Activated naive CD4-positive, alpha-beta T cell treated with anti-CD3 and anti-CD28 coated beads, Interleukin-2, amount 50 U/mL, for 24 hours (primary cell): ENCODE results near the gene PRR23E.

ENCODE experiments used
- H3K27ac Mint-ChIP-seq: one replicate; pipeline ENCODE4 v1.8.0; 2021; ENCODE audit warnings: mild to moderate bottlenecking, mixed read lengths
- H3K27me3 Mint-ChIP-seq: one replicate; pipeline ENCODE4 v1.8.0; 2021; ENCODE audit warnings: mixed read lengths
- H3K36me3 Mint-ChIP-seq: one replicate; pipeline ENCODE4 v1.8.0; 2021; ENCODE audit warnings: mixed read lengths
- H3K4me1 Mint-ChIP-seq: one replicate; pipeline ENCODE4 v1.8.0; 2021; ENCODE audit warnings: mixed read lengths
- H3K4me3 Mint-ChIP-seq: one replicate; pipeline ENCODE4 v1.8.0; 2021; ENCODE audit warnings: mild to moderate bottlenecking, mixed read lengths
- H3K9me3 Mint-ChIP-seq: one replicate; pipeline ENCODE4 v1.8.0; 2021; ENCODE audit warnings: mixed read lengths

Gene PRR23E

GRCh38 chr3:127209155-127209839 is 16.4 kb downstream of the PRR23E start:
- no peak overlapping the region for H3K4me3 Mint-ChIP-seq
- H3K36me3 Mint-ChIP-seq: no peaks in the 10 kb centered on the region
- no peaks in the 10 kb centered on the region for H3K9me3 Mint-ChIP-seq
- H3K4me1 Mint-ChIP-seq: no peaks in the 10 kb centered on the region
- H3K27ac Mint-ChIP-seq: no peak overlapping the region
- peaks cover 3% of the 10 kb centered on the region for H3K27me3 Mint-ChIP-seq

GRCh38 chr3:127209840-127210653 is 17.1 kb downstream of the PRR23E start:
- peaks cover 6% of the 10 kb centered on the region for H3K4me1 Mint-ChIP-seq
- H3K27me3 Mint-ChIP-seq: peaks cover 3% of the 10 kb centered on the region
- H3K4me3 Mint-ChIP-seq: no peak overlapping the region
- no peaks in the 10 kb centered on the region for H3K36me3 Mint-ChIP-seq
- H3K9me3 Mint-ChIP-seq: no peaks in the 10 kb centered on the region
- no peak overlapping the region for H3K27ac Mint-ChIP-seq

- peaks cover 3% of the 10 kb centered on the region for H3K27me3 Mint-ChIP-seq
- H3K27ac Mint-ChIP-seq: no peak overlapping the region
- H3K36me3 Mint-ChIP-seq: no peaks in the 10 kb centered on the region
- no peaks in the 10 kb centered on the region for H3K9me3 Mint-ChIP-seq
- H3K4me3 Mint-ChIP-seq: no peak overlapping the region
- peaks cover 6% of the 10 kb centered on the region for H3K4me1 Mint-ChIP-seq
Observed at GRCh38 chr3:127210654-127210943, 17.7 kb downstream of the PRR23E start.

GRCh38 chr3:127211118-127212060 is 18.5 kb downstream of the PRR23E start:
- Mint-ChIP-seq H3K4me1 (peaks cover 6% of the 10 kb centered on the region), H3K27ac (no peak overlapping the region), H3K36me3 (no peaks in the 10 kb centered on the region), H3K9me3 (no peaks in the 10 kb centered on the region), H3K27me3 (peaks cover 3% of the 10 kb centered on the region), H3K4me3 (no peak overlapping the region)

- Mint-ChIP-seq H3K9me3 (no peaks in the 10 kb centered on the region), H3K27me3 (peaks cover 3% of the 10 kb centered on the region), H3K27ac (peak overlapping the region; percentile 19), H3K4me1 (peaks cover 6% of the 10 kb centered on the region), H3K4me3 (no peak overlapping the region), H3K36me3 (no peaks in the 10 kb centered on the region)
Observed at GRCh38 chr3:127212231-127212630, 19.3 kb downstream of the PRR23E start.

GRCh38 chr3:127212711-127213110 is 19.8 kb downstream of the PRR23E start:
- H3K27me3 Mint-ChIP-seq: peaks cover 3% of the 10 kb centered on the region
- no peaks in the 10 kb centered on the region for H3K9me3 Mint-ChIP-seq
- H3K36me3 Mint-ChIP-seq: no peaks in the 10 kb centered on the region
- H3K27ac Mint-ChIP-seq: no peak overlapping the region
- H3K4me1 Mint-ChIP-seq: peaks cover 6% of the 10 kb centered on the region
- H3K4me3 Mint-ChIP-seq: no peak overlapping the region

GRCh38 chr3:127213381-127213918 is 20.5 kb downstream of the PRR23E start:
- Mint-ChIP-seq H3K36me3 (no peaks in the 10 kb centered on the region), H3K4me3 (no peak overlapping the region), H3K27me3 (peaks cover 3% of the 10 kb centered on the region), H3K27ac (no peak overlapping the region), H3K4me1 (peaks cover 6% of the 10 kb centered on the region), H3K9me3 (no peaks in the 10 kb centered on the region)

- peaks cover 3% of the 10 kb centered on the region for H3K27me3 Mint-ChIP-seq
- H3K4me3 Mint-ChIP-seq: no peak overlapping the region
- H3K4me1 Mint-ChIP-seq: peaks cover 6% of the 10 kb centered on the region
- no peaks in the 10 kb centered on the region for H3K36me3 Mint-ChIP-seq
- H3K27ac Mint-ChIP-seq: no peak overlapping the region
- no peaks in the 10 kb centered on the region for H3K9me3 Mint-ChIP-seq
Observed at GRCh38 chr3:127214975-127215374, 22.0 kb downstream of the PRR23E start.

- no peaks in the 10 kb centered on the region for H3K9me3 Mint-ChIP-seq
- peaks cover 2% of the 10 kb centered on the region for H3K27me3 Mint-ChIP-seq
- H3K4me1 Mint-ChIP-seq: peaks cover 6% of the 10 kb centered on the region
- H3K36me3 Mint-ChIP-seq: no peaks in the 10 kb centered on the region
- no peak overlapping the region for H3K27ac Mint-ChIP-seq
- no peak overlapping the region for H3K4me3 Mint-ChIP-seq
Observed at GRCh38 chr3:127215714-127216414, 22.9 kb downstream of the PRR23E start.

- Mint-ChIP-seq H3K27me3 (peaks cover 2% of the 10 kb centered on the region), H3K4me3 (no peak overlapping the region), H3K9me3 (no peaks in the 10 kb centered on the region), H3K4me1 (peaks cover 6% of the 10 kb centered on the region), H3K36me3 (no peaks in the 10 kb centered on the region), H3K27ac (no peak overlapping the region)
Observed at GRCh38 chr3:127216415-127217261, 23.7 kb downstream of the PRR23E start.

GRCh38 chr3:127217596-127218453 is 24.9 kb downstream of the PRR23E start:
- Mint-ChIP-seq H3K4me3 (no peak overlapping the region), H3K27me3 (no peaks in the 10 kb centered on the region), H3K4me1 (peaks cover 6% of the 10 kb centered on the region), H3K27ac (no peak overlapping the region), H3K36me3 (no peaks in the 10 kb centered on the region), H3K9me3 (no peaks in the 10 kb centered on the region)

GRCh38 chr3:127218454-127218922 is 25.6 kb downstream of the PRR23E start:
- H3K4me3 Mint-ChIP-seq: no peak overlapping the region
- H3K27ac Mint-ChIP-seq: no peak overlapping the region
- H3K36me3 Mint-ChIP-seq: no peaks in the 10 kb centered on the region
- peaks cover 10% of the 10 kb centered on the region for H3K4me1 Mint-ChIP-seq
- H3K27me3 Mint-ChIP-seq: no peaks in the 10 kb centered on the region
- no peaks in the 10 kb centered on the region for H3K9me3 Mint-ChIP-seq

GRCh38 chr3:127220497-127220896 is 27.6 kb downstream of the PRR23E start:
- Mint-ChIP-seq H3K27ac (no peak overlapping the region), H3K4me3 (no peak overlapping the region), H3K9me3 (peaks cover 13% of the 10 kb centered on the region), H3K27me3 (no peaks in the 10 kb centered on the region), H3K36me3 (peaks cover 1% of the 10 kb centered on the region), H3K4me1 (peaks cover 12% of the 10 kb centered on the region)
